GM21619 (cell line): ENCODE measurements around the gene CDSN.

Source experiments
- ATAC-seq: cut with Tn5 transposase; IDR thresholded peaks from one replicate; pipeline ENCODE4 v1.9.1; 2021; ENCODE audit not compliant: unreplicated experiment

Gene CDSN

DNA sequence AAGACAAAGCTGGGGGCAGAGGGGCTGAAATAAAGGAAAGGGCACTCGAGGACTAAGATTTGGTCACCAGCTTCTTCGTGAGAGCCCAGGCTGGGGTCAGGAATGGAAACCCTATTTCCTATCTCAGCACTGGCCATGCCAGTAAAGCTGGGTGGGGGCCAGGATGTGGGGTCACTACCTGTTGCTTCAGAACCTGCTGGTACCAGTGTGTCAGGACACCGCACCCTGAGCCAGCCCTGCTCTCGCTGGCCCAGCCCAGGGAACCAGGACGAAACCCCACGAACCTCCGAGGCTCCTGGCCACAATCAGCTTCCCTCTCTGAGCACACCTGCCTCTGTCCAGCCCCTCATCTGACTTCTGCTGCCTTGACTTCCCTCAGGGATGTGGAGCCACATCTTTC, 2.1 kb downstream of the CDSN start:
- no peak for ATAC-seq

DNA sequence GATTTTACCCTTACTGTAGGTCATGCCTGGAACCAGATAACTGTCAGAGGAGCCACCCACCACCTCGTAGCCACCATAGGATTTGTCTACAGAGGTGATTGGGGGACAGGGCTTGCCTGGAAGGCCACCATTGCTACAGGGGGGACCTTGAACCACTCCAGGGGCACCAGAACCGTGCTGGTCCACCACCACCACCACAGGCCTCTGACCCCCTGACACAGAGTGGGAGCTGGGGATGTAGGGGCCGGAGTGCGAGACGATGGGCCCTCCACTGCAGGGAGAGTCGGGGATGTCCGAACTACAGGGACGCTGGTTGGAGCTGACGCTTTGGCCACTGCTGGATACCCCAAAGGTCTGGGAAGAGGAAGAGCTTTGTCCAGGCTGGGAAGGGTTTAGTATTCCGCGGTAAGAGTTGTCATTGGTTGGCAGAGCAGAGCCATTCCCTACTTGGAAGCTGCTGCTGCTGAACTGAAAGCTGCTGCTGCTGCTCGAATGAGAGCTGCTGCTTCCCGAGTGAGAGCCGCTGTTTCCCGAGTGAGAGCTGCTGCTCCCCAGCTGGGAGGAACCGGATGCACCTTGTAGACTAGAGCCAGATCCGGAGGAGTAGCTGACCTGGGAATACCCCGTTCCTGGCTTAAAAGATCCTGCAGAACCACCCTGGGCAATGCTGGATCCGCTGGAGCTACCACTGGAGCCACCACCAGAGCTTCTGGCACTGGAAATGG, 3.4 kb downstream of the CDSN start:
- no peak for ATAC-seq

GRCh38 chr6:31115941-31116560, 4.2 kb downstream of the CDSN start:
- ATAC-seq, result no peak

GRCh38 chr6:31114970-31115849, 5.0 kb downstream of the CDSN start:
- no peak for ATAC-seq

GRCh38 chr6:31114541-31114878, 5.7 kb downstream of the CDSN start, which contains the start of gene PSORS1C1:
Gene PSORS1C1, plus strand, starts transcription at chr6:31114800. Its CDS starts 14,833 bp downstream, at chr6:31129633.
- ATAC-seq, result no peak

GRCh38 chr6:31113861-31114540, 6.2 kb downstream of the CDSN start:
- ATAC-seq, result no peak

GRCh38 chr6:31112478-31112877, 7.8 kb downstream of the CDSN start, which contains the start of gene C6orf15:
Gene C6orf15, minus strand, starts transcription at chr6:31112575. Its CDS starts 20 bp downstream, at chr6:31112555.
- ATAC-seq, result no peak

DNA sequence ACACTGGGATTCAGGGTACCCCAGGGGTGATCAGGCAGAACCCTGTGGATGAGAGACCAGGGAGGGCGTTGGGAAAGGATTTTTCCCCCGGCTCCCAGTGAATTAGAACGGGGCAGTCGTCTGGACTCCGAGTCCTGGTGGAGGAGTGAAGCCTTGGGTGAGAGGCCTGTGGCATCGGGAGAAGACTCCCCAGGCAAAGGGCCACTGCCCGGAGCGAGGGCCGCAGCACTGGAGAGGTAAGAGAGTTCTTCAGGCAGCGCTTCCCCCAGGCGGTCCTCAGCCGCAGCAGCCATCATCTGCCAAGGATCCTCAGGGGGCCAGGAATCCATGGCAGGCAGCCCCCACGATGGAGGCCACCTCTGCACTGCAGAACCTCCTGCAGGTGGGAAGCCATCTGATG, 8.5 kb downstream of the CDSN start:
- no peak for ATAC-seq

DNA sequence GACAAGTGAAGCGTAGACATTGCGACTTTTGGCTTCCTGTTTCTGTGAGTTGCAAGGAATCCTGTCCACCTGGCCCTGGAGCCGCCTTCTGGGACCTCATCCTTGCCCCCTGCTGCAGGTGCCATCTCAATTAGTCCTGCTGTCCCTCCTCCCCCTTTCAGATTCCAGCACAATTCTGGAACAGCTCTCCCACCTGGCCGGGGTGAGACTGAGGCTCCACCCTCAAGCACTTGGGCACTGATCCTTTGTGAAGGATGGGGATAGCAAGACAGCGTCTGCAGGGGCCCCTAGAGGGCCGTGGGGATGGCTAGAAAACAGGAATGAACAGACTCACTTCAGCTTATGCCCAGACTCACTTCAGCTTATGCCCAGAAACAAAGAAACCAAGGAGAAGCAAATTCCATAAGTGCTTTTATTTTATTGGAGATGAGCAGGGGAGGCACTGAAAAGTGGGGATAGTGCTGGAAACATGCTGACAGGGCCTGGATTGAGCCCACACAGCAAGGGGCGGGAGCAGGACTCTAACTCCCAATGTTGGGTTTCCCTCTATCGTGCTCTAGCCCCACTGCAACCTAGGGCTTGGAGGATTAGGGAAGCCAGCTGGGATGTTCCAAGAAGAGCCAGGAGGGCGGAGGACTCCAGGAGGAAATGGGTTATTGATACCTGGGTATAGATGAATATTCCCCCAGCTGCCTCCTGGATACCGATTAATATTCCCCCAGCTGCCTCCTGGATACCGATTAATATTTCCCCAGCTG, 9.2 kb downstream of the CDSN start:
- no peak for ATAC-seq

DNA sequence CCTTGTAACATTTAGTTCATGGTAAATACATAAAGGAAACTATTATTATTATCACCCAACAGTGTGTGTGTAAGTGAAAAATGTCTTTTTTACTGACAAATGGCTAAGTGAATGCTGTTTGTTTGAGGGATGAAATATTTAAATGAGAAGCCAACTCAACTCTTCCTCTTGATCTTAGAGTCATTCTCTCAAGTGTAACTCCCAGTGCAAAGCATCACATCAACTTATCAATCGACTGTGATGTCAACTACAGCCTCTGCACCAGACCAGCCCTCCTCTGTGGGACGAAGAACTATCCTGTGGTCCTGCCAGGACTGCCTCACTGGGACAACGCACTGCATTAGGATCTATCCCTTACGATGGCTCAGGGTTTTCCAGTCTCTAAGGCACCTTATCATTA, 13.2 kb downstream of the CDSN start:
- ATAC-seq, result no peak

- ATAC-seq, result no peak
These were observed 17.1 kb downstream of the CDSN start for GRCh38 chr6:31103136-31103535.

GRCh38 chr6:31098449-31098938, 21.8 kb downstream of the CDSN start:
- no peak for ATAC-seq

DNA sequence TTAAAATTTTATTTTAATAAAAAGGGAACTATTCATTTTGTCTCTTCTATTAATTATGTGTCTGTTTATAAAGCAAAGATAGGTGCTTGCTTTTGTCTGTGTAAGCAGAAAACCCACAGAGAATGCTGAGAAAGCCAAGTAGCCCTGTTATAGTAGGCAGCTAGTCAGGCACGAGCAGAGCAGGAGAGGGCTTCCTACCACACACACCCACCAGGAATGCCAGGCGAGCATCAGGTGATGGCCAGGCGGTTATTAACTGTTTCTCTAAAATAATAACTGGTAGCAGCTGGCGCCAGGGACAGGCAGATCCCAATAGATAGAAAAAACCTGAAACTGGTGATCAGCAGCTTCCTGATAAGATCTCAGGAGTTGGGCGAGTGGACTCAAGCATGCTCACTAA, 23.6 kb downstream of the CDSN start:
- ATAC-seq, result no peak

DNA sequence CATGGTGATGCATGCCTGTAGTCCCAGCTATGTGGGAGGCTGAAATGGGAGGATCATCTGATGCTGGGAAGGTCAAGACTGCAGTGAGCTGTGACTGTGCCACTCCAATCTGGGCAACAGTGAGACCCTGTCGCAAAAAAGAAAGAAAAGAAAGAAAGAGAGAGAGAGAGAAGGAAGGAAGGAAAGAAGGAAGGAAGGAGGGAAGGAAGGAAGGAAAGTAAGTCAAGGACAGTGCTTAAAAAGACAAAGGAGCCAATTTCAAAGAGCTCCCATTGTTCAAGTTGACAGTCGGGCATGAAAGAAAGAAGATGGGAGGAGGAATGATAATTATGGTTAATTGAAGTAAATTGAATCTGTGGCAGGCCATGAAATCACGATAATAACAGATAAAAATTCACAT, 24.0 kb downstream of the CDSN start:
- no peak for ATAC-seq

DNA sequence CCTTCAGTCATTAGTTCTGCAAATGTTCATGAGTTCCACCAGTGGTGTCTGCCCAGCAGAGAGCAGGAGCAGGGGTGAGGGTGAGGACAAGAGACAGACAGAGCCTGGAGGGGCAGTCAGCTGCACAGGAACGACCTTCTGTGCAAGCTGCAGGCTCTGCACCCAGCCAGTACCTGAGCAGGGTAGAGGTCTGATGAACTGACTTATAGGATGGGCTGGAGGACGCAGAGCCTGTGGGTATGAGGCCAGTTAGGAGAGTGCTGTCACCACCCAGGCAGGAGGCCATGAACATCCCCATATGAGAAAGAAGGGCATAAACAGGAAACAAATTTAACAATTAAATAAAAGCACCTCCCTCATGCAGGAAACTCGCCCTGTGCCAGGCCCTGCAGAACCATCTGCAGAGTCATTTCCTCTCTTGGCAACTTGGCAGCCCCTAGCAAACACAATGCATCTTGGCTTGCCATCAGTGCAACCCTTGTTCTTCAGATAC, 25.8 kb downstream of the CDSN start:
- ATAC-seq, result no peak

DNA sequence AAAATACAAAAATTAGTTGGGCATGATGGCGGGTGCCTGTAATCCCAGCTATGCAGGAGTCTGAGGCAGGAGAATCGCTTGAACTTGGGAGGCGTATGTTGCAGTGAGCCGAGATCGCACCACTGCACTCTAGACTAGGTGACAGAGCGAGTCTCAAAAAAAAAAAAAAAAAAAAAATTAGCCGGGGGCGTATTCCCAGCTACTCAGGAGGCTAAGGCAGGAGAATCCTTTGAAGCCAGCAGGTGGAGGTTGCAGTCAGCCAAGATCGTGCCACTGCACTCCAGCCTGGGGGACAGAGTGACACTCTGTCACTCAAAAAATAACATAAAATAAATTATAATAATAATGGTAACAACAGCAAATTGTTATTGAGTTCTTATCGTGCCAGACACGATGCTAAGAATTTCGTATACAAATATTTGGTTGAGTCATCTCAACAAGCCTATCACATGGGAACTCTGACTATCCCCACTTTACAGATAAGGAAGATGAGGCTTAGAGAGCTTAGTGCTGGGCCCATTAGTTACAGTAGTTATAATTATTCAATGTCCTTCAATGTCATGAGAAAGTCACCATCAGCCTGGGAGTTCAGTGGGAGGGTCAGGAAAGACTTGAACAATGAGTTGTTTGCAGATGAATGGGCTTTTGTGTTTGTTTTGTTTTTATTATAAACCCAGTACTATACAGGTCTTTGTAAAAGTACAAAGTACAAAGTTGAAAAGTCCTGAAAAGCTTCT, 27.3 kb downstream of the CDSN start:
- ATAC-seq, result no peak

- no peak for ATAC-seq
These were observed 28.0 kb downstream of the CDSN start for GRCh38 chr6:31092238-31092637.

DNA sequence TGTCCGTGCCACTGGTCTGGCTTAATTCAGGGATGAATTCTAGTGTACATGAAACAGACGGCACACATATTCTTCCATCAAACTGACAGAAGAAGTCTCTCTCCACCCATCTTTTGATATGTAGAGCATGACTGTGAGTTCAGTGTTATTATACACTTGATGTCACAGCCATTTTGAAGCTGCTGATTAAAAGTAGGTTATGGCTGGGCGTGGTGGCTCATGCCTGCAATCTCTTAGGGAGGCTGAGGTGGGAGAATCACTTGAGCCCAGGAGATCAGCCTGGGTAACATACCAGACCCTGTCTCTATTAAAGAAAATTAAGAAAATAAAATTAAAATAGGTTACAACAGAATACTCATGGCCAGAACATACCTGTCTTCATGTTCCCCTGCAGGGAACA, 28.6 kb downstream of the CDSN start:
- ATAC-seq, result no peak

DNA sequence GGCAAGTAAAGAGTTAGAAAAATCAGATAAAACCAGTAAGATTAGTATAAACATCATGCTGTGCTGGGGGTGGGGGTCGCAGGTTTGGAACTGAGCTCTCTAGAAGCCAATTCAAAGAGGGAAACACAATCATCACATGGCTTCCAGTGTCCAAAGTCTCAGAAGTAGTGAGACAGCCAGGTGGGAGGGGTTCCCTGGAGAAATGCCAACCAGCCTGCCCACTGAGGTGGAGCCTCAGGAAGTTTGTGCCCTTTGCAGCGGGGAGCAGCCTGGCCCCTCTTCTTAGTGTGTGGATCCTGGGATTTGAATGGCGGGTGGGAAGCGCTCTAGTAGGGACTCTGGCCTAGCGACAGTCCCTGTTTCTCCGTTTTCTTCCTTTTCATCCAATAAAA, 29.3 kb downstream of the CDSN start:
- no peak for ATAC-seq
